Kidney (tissue), 14 donors: ENCODE data around the gene CTBS. TPM values are rescaled to one million over a fixed set of nuclear protein-coding genes. Genes with fewer than 3 reads are reported as not detected.

ENCODE experiments used
- DNase-seq, 5 donors: peaks; one replicate each; pipeline ENCODE4 v3.0.0-alpha.2; 2013 to 2020
- FAIRE-seq: peaks from 2 replicates; lab custom pipeline; 2012; peaks lifted over from hg19 to GRCh38; lab: Jason Lieb, UNC
- H3K27ac ChIP-seq, 2 donors: one replicate each; pipeline ENCODE4 v1.7.0; 2013; ENCODE audit warnings: low read depth in 2 of 2, low read length in 2 of 2, inconsistent platforms in 1 of 2
- H3K27me3 ChIP-seq: one replicate; pipeline ENCODE4 v1.7.1; 2013; ENCODE audit warnings: low read length, inconsistent platforms; ENCODE audit not compliant: control insufficient read depth, insufficient read depth
- H3K36me3 ChIP-seq, 3 donors: one replicate each; pipeline versions ENCODE4 v1.7.0 to v1.7.1; 2013; ENCODE audit warnings: low read length in 3 of 3, control low read depth in 1 of 3, inconsistent platforms in 1 of 3; ENCODE audit not compliant: insufficient read depth in 3 of 3, control insufficient read depth in 2 of 3
- H3K4me1 ChIP-seq, 3 donors: one replicate each; pipeline versions ENCODE4 v1.7.0 to v1.7.1; 2013; ENCODE audit warnings: low read length in 3 of 3, inconsistent platforms in 1 of 3, low read depth in 1 of 3; ENCODE audit not compliant: control insufficient read depth in 2 of 3, insufficient read depth in 2 of 3
- H3K4me3 ChIP-seq, 3 donors: one replicate each; pipeline versions ENCODE4 v1.7.0 to v1.8.1; 2013; ENCODE audit warnings: low read length in 3 of 3, control low read depth in 1 of 3, inconsistent platforms in 1 of 3
- H3K9ac ChIP-seq, 3 donors: one replicate each; pipeline versions ENCODE4 v1.7.0 to v1.7.1; 2013; ENCODE audit warnings: low read length in 3 of 3, control low read depth in 1 of 3, inconsistent platforms in 1 of 3
- H3K9me3 ChIP-seq, 3 donors: one replicate each; pipeline versions ENCODE4 v1.7.0 to v1.7.1; 2013; ENCODE audit warnings: low read length in 3 of 3, control low read depth in 1 of 3, inconsistent platforms in 1 of 3; ENCODE audit not compliant: control insufficient read depth in 2 of 3, insufficient read depth in 1 of 3
- CTCF ChIP-seq: IDR thresholded peaks from 3 replicates; pipeline ENCODE4 v1.5.1; 2012; ENCODE audit warnings: mild to moderate bottlenecking, moderate library complexity, borderline replicate concordance; ENCODE audit not compliant: insufficient read depth; ENCODE audit errors: extremely low read depth
- intact Hi-C: fragments of 100-400 bp; cut with DNase I; formaldehyde crosslinking; loops from one replicate; pipeline ENCODE4 v1.11.1; 2022
- polyA plus RNA-seq: library from polyadenylated mRNA; stranded (reverse); fragments of 350-450 nt; fragmentation: Illumina TruSeq; extraction: RNeasy Lipid Tissue Mini Kit (QIAGEN cat#74804); gene quantifications from one replicate; pipeline ENCODE4 v1.2.3, GENCODE V29; 2014; ENCODE audit warnings: low read depth, low replicate concordance; ENCODE audit not compliant: insufficient read depth
- total RNA-seq: library from RNA; stranded (reverse); fragmentation: NEBNext Ultra II Directional; extraction: Animal tissue kit (Norgen Biotek cat#: 25700); gene quantifications from one replicate; pipeline ENCODE4 v1.2.1, GENCODE V29; 2021
- donor health status: control.
- donor health status: control.
- donor health status: control.
- donor health status: control.
- donor health status: control.
- donor health status: DM: yes; HTN: yes; CAD: no.
- donor health status: Normal renal cell carcinoma (clear cell type).

CTBS gene
- total and polyA plus RNA-seq, 2 donors from 2014 or later, result 19.1 to 32.0 TPM

DNA sequence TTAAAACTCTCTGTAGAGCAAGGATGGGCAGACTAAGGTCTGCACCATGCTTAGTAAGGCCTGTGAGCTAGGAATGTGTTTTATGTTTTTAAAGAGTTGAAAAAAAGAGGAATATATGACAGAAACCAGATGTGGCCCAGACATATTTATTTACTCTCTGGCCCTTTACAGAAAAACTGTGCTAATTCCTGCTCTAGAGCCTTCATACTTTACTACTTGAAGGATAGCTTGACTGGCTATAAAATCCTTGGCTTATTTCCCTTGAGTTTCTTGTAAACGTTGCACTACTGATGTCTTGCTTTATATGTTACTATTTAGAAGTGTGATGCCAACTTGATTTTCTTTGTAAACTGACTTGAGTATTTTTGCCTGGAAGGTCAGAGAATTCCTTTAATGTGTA, 33.5 kb downstream of the CTBS start:
- FAIRE-seq, result no peak
- H3K4me1 ChIP-seq, result no peaks in the 10 kb centered on the region
- no peaks in the 10 kb centered on the region for H3K9me3 ChIP-seq
- peak in 2 of 5 donors; percentile 43 to 75 for DNase-seq
- H3K27me3 ChIP-seq, result no peaks in the 10 kb centered on the region
- no peaks in the 10 kb centered on the region for H3K36me3 ChIP-seq
- intact Hi-C loops, result no loop called here
- H3K4me3 ChIP-seq, result no peak overlapping the region
- TF ChIP-seq CTCF, result no peak
- no peak overlapping the region for H3K9ac ChIP-seq
- no peak overlapping the region for H3K27ac ChIP-seq

DNA sequence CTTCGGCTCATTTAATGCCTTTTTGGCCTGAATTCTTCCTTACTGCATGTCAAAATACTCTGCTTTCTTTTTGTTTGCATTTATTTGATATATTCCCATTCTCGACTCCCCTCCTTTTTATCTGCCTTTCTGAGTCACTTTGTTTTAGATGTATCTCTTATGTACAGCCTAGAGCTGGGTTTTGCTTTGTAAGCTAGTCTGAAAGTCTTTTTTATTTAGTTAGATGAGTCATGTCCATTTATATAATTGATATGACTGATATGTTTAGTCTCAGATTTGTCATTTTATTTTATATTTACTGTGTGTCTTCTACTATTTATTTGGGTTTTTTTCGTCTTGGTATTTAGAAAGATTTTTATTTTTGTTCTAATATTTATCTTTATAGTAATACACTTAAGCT, 34.3 kb downstream of the CTBS start:
- no peak for FAIRE-seq
- no peaks in the 10 kb centered on the region for H3K36me3 ChIP-seq
- TF ChIP-seq CTCF, result no peak

DNA sequence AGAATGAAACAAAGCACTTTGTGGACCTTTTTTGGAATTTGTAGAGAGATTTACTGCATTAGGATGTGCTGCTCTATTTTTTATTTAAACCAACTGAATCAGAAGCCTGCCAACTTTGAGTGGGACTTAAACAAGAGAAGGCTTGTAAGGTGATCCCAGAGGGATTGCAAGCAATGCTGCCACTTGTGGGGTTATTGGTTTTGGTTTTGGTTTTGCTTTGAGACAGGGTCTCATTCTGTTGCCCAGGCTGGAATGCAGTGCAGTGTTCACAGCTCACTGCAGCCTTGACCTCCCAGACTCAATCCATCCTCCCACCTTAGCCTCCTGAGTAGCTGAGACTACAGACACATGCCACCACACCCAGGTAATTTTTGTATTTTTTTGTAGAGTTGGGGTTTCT, 35.6 kb downstream of the CTBS start:
- FAIRE-seq (no peak), DNase-seq (peak in 1 of 5 donors; percentile 5)
- H3K36me3 ChIP-seq, result no peaks in the 10 kb centered on the region
- H3K4me3 ChIP-seq, result no peak overlapping the region
- no peaks in the 10 kb centered on the region for H3K4me1 ChIP-seq
- no peaks in the 10 kb centered on the region for H3K27me3 ChIP-seq
- no peaks in the 10 kb centered on the region for H3K9me3 ChIP-seq
- no peak overlapping the region for H3K27ac ChIP-seq
- no peak overlapping the region for H3K9ac ChIP-seq
- intact Hi-C loops, result no loop called here
- TF ChIP-seq CTCF, result no peak

More for the DNA sequence above, 34.3 kb downstream of the CTBS start:
- DNase-seq, result no peak
- no peak overlapping the region for H3K9ac ChIP-seq
- H3K9me3 ChIP-seq, result no peaks in the 10 kb centered on the region
- H3K27me3 ChIP-seq, result no peaks in the 10 kb centered on the region
- no peaks in the 10 kb centered on the region for H3K4me1 ChIP-seq
- no peak overlapping the region for H3K4me3 ChIP-seq
- H3K27ac ChIP-seq, result no peak overlapping the region
- intact Hi-C loops, result no loop called here

DNA sequence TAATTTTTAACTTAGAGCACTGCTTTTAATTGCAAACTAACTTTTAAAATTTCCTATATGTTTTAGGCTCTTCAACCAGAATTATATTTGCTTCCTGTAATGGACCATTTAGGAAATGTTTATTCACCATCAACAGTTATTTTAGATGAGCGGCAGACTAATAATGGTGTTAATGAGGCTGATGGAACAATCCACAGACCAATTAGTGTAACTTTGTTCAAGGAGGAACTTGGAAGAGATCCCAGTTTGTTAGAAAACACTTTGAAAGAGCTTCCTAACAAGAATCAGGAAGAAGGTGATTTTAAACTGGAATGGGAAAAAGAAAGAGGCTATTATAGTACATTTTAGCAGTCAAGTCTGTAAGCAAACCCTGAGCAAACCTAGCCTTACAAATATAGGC, 48.5 kb downstream of the CTBS start:
- intact Hi-C loops, result no loop called here
- Histone ChIP-seq H3K9me3 (no peaks in the 10 kb centered on the region), H3K4me1 (no peaks in the 10 kb centered on the region), H3K27ac (no peak overlapping the region), H3K27me3 (no peaks in the 10 kb centered on the region), H3K9ac (no peak overlapping the region), H3K36me3 (no peaks in the 10 kb centered on the region), H3K4me3 (no peak overlapping the region)
- FAIRE-seq, result no peak
- no peak for DNase-seq
- no peak for TF ChIP-seq CTCF
